Upper lobe of left lung (tissue), 6 donors: Measurements from ENCODE around the gene KCNT1. TPM values are rescaled to one million over a fixed set of nuclear protein-coding genes. Genes with fewer than 3 reads are reported as not detected.

Experiments used
- ATAC-seq, 2 donors: fragments of 200-7000 bp; cut with Tn5 transposase; one replicate each; pipeline ENCODE4 v1.9.1; 2022; ENCODE audit warnings: mild to moderate bottlenecking in 2 of 2, moderate library complexity in 2 of 2; ENCODE audit not compliant: low FRiP score in 2 of 2
- DNase-seq, 2 donors: peaks; one replicate each; pipeline ENCODE4 v3.0.0-alpha.2; 2019 to 2020
- H3K27ac ChIP-seq, 4 donors: fragments of 200-600 bp; sonication (generic); one replicate each; pipeline ENCODE4 v1.5.1; 2016 to 2019
- H3K27me3 ChIP-seq, 4 donors: fragments of 200-600 bp; sonication (generic); one replicate each; pipeline ENCODE4 v1.5.1; 2017 to 2019
- H3K36me3 ChIP-seq, 4 donors: fragments of 200-600 bp; sonication (generic); one replicate each; pipeline ENCODE4 v1.5.1; 2016 to 2019
- H3K4me1 ChIP-seq, 4 donors: fragments of 200-600 bp; sonication (generic); one replicate each; pipeline ENCODE4 v1.5.1; 2018 to 2019
- H3K4me3 ChIP-seq, 4 donors: fragments of 200-600 bp; sonication (generic); one replicate each; pipeline ENCODE4 v1.5.1; 2017 to 2019; ENCODE audit warnings: mild to moderate bottlenecking in 2 of 4, moderate library complexity in 1 of 4
- H3K9me3 ChIP-seq, 4 donors: fragments of 200-600 bp; sonication (generic); one replicate each; pipeline ENCODE4 v1.5.1; 2018 to 2019
- EP300 ChIP-seq, 4 donors: sonication (generic); formaldehyde crosslinking; IDR thresholded peaks; one replicate each; pipeline ENCODE4 v1.5.1; 2017; ENCODE audit warnings: antibody characterized with exemption in 4 of 4, control low read depth in 2 of 4
- POLR2A ChIP-seq, 4 donors: fragments of 450-650 bp; IDR thresholded peaks; one replicate each; pipeline ENCODE4 v1.5.1; 2016 to 2017; ENCODE audit warnings: antibody characterized with exemption in 4 of 4, mild to moderate bottlenecking in 2 of 4
- POLR2AphosphoS5 ChIP-seq, 2 donors: sonication (generic); formaldehyde crosslinking; IDR thresholded peaks; one replicate each; pipeline ENCODE4 v1.5.1; 2017; ENCODE audit warnings: antibody characterized with exemption in 2 of 2
- WGBS, 2 donors: methylation state at CpG; one replicate each; pipeline ENCODE4 v1.1.5; 2017 to 2018; 5-methylcytosine and 5-hydroxymethylcytosine counted together
- total RNA-seq, 6 donors: library from RNA; depleted of rRNA in 4 of 6; stranded (reverse); fragments of >200 nt in 4 of 6; gene quantifications; one replicate each; pipeline versions ENCODE4 v1.1.0 to v1.2.1, GENCODE V29; 2016 to 2021
- TF ChIP-seq, protein P1 (sequence below), 6 experiments: fragments of 450-650 bp in 4 of 6; fragments of 200-600 bp in 2 of 6; sonication (generic) in 2 of 6; IDR thresholded peaks; one replicate each; pipeline ENCODE4 v1.5.1; 2016 to 2019; ENCODE audit warnings: antibody characterized with exemption in 6 of 6
- donor health status: DM: no; HTN: no; CAD: no; lungs with moderate emphysema.
- donor health status: DM: no; HTN: yes; CAD: no; lungs with severe emphysema.

Gene KCNT1
- total RNA-seq, 6 donors from 2014 or later = 0.11 to 1.0 (median 0.31) TPM; not detected in 2

DNA sequence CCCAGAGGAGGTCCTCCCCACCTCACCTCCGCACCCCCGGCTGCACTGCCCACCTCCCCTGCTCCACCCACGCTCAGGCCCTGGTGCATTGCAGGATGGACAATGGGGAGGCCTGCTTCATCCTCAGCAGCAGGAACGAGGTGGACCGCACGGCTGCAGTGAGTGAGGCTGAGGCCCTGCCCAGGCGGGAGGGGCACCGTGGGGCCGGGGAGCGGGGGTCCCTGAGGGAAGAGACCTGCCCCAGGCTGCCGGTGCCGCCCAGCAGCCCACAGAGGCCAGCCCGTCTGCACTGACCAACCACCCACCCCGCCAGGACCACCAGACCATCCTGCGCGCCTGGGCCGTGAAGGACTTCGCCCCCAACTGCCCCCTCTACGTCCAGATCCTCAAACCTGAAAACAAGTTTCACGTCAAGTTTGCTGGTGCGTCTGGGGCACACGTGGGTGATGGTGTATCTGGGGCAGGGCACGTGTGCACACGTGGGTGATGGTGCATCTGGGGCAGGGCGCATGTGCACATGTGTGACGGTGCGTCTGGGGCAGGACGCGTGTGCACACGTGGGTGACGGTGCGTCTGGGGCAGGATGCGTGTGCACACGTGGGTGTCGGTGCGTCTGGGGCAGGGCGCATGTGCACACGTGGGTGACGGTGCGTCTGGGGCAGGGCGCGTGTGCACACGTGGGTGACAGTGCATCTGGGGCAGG is 66.7 kb downstream of the KCNT1 start:
- no peak for TF ChIP-seq EP300 (IDR thresholded peaks at IDR 0.05)
- TF ChIP-seq, protein P1, sequence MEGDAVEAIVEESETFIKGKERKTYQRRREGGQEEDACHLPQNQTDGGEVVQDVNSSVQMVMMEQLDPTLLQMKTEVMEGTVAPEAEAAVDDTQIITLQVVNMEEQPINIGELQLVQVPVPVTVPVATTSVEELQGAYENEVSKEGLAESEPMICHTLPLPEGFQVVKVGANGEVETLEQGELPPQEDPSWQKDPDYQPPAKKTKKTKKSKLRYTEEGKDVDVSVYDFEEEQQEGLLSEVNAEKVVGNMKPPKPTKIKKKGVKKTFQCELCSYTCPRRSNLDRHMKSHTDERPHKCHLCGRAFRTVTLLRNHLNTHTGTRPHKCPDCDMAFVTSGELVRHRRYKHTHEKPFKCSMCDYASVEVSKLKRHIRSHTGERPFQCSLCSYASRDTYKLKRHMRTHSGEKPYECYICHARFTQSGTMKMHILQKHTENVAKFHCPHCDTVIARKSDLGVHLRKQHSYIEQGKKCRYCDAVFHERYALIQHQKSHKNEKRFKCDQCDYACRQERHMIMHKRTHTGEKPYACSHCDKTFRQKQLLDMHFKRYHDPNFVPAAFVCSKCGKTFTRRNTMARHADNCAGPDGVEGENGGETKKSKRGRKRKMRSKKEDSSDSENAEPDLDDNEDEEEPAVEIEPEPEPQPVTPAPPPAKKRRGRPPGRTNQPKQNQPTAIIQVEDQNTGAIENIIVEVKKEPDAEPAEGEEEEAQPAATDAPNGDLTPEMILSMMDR (IDR thresholded peaks at IDR 0.05) = no peak
- TF ChIP-seq POLR2A (IDR thresholded peaks at IDR 0.05) = no peak
- Histone ChIP-seq H3K9me3 (peaks cover 0 to 19% (median 12%) of the 10 kb centered on the region in 4 donors), H3K4me3 (no peak overlapping the region), H3K4me1 (no peaks in the 10 kb centered on the region), H3K36me3 (no peaks in the 10 kb centered on the region), H3K27me3 (no peaks in the 10 kb centered on the region), H3K27ac (no peak overlapping the region)
- peak in 1 of 2 donors; percentile 62 for DNase-seq
- ATAC-seq = no peak
- 88 to 91% methylated on average over 27 to 43 of the region's 43 CpGs for WGBS, 2 donors

DNA sequence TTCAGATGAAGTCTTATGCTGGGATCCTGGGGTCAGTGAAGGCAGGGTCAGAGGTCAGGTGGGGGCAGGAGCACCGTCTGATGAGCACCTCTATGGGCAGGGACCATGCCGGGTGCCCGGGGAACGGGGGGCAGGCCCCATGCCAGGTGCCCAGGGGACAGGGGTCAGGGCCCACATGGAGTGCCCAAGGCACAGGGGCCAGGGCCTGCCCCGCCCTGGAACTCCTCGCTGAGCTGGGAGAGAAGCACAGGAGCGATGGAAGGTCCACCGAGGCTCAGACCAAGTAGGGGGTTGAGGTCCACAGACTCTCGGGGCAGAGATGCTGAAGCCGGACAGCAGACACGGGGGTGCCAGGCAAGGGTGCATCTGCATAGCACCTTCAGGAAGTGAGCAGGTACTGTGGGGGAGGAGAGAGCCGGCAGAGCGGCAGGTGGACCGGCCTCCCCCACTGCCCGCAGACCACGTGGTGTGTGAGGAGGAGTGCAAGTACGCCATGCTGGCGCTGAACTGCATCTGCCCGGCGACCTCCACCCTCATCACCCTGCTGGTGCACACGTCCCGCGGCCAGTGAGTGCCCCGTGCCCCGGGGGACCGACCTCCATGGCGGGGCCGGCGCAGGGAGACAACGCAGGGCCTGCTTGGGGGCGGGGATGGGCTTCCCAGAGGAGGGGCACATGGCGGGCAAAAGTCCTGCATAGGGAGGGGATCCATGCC is 67.7 kb downstream of the KCNT1 start:
- Histone ChIP-seq H3K9me3 (peaks cover 0 to 19% (median 12%) of the 10 kb centered on the region in 4 donors), H3K4me3 (no peak overlapping the region), H3K36me3 (no peaks in the 10 kb centered on the region), H3K27me3 (no peaks in the 10 kb centered on the region), H3K4me1 (no peaks in the 10 kb centered on the region), H3K27ac (no peak overlapping the region)
- DNase-seq (peak in 1 of 2 donors; percentile 68), ATAC-seq (no peak)
- TF ChIP-seq POLR2AphosphoS5 (IDR thresholded peaks at IDR 0.05) (no peak), EP300 (IDR thresholded peaks at IDR 0.05) (no peak), POLR2A (IDR thresholded peaks at IDR 0.05) (no peak)
- TF ChIP-seq, protein P1 (IDR thresholded peaks at IDR 0.05) = no peak
- WGBS, 2 donors = 82 to 86% methylated on average over 20 to 23 of the region's 32 CpGs

DNA sequence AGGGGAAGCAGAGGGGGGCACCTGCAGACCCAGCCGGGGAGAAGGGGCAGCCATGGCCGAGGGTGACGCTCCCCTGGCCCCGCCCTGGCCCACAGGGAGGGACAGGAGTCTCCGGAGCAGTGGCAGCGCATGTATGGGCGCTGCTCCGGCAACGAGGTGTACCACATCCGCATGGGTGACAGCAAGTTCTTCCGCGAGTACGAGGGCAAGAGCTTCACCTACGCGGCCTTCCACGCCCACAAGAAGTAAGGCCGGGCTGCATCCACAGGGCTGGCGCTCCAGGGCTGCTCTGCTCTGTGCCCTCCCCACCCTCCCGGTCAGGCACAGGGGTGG is 68.2 kb downstream of the KCNT1 start:
- Histone ChIP-seq H3K27me3 (no peaks in the 10 kb centered on the region), H3K4me3 (no peak overlapping the region), H3K36me3 (no peaks in the 10 kb centered on the region), H3K27ac (no peak overlapping the region), H3K9me3 (peaks cover 0 to 18% (median 12%) of the 10 kb centered on the region in 4 donors), H3K4me1 (no peaks in the 10 kb centered on the region)
- no peak for TF ChIP-seq POLR2A (IDR thresholded peaks at IDR 0.05)
- TF ChIP-seq POLR2AphosphoS5 (IDR thresholded peaks at IDR 0.05) = no peak
- TF ChIP-seq, protein P1 (IDR thresholded peaks at IDR 0.05) = no peak
- no peak for TF ChIP-seq EP300 (IDR thresholded peaks at IDR 0.05)
- 81 to 85% methylated on average over 11 to 17 of the region's 19 CpGs for WGBS, 2 donors
- ATAC-seq (no peak), DNase-seq (peak in 1 of 2 donors; percentile 76)

DNA sequence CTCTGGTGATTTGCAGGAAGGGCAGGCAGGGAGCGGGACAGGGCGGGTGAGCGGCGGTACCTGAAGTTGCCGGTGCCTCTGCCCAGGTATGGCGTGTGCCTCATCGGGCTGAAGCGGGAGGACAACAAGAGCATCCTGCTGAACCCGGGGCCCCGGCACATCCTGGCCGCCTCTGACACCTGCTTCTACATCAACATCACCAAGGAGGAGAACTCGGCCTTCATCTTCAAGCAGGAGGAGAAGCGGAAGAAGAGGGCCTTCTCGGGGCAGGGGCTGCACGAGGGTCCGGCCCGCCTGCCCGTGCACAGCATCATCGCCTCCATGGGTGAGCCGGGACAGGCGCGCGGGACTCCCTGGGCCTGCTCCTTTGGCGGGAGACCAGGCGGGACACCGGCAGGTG is 68.8 kb downstream of the KCNT1 start:
- Histone ChIP-seq H3K9me3 (peaks cover 0 to 12% (median 8%) of the 10 kb centered on the region in 4 donors), H3K4me1 (no peaks in the 10 kb centered on the region), H3K36me3 (no peaks in the 10 kb centered on the region), H3K4me3 (no peak overlapping the region), H3K27me3 (no peaks in the 10 kb centered on the region), H3K27ac (no peak overlapping the region)
- no peak for TF ChIP-seq POLR2AphosphoS5 (IDR thresholded peaks at IDR 0.05)
- TF ChIP-seq, protein P1 (IDR thresholded peaks at IDR 0.05) = no peak
- no peak for ATAC-seq
- 87 to 91% methylated on average over 22 to 26 of the region's 26 CpGs for WGBS, 2 donors
- peak in 1 of 2 donors; percentile 73 for DNase-seq
